HG02885 (cell line): ENCODE data around the gene TOB2.

ENCODE experiments used
- ATAC-seq: cut with Tn5 transposase; IDR thresholded peaks from one replicate; pipeline ENCODE4 v1.9.1; 2021; ENCODE audit warnings: mild to moderate bottlenecking; ENCODE audit not compliant: unreplicated experiment, poor library complexity

The TOB2 gene

GRCh38 chr22:41395531-41396240 is 50.9 kb downstream of the TOB2 start:
- no peak for ATAC-seq

DNA sequence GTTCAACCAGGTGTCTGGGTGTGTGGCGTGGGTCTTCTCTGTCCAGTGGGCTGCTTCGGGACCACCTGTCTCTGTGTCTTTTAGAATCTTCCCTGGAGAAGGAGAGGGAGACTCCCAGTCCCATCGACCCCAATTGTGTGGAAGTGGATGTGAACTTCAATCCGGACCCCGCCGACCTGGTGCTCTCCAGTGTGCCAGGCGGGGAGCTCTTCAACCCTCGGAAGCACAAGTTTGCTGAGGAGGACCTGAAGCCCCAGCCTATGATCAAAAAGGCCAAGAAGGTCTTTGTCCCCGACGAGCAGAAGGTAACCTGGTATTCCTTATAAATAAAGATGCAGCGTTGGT is 52.6 kb downstream of the TOB2 start:
- no peak for ATAC-seq

DNA sequence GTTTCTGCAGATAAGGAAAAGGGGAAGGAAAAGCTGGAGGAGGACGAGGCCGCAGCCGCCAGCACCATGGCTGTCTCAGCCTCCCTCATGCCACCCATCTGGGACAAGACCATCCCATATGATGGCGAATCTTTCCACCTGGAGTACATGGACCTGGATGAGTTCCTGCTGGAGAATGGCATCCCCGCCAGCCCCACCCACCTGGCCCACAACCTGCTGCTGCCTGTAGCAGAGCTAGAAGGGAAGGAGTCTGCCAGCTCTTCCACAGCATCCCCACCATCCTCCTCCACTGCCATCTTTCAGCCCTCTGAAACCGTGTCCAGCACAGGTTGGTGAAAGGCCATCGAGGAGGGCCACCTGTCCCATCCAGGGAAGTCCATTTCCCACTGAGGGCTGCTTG is 59.3 kb downstream of the TOB2 start:
- no peak for ATAC-seq

DNA sequence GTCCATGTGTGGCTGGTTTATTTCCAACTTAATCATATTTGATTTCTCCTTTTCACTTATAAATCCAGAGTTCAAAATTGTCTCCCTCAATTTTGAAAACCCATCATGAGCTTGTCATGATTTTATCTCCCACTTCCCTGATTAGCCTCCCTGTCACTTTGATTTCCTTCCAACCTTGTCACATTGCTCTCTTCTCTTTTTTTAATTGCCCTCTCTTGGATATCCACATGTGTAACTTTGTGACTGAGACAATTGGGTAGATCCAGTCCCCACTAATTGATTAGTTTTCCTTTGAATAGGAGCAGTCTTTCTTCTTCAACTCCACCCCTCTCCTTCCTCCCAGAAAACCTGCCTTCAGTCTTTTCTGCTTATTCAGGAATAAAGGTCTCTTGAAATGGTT is 62.5 kb downstream of the TOB2 start:
- ATAC-seq, result no peak
